ENCODE data around the gene GLS.

Gene GLS

GRCh38 chr2:191014653-191015020 is 134.0 kb downstream of the GLS start:
- no peak for DNase-seq (ENCODE audit: low read depth)
